GM19372 (cell line): ENCODE measurements around the gene LSMEM2.
"Not testable (repeated sequence)": the region's sequence is repeated elsewhere in the genome, so short reads cannot be mapped to it uniquely, and the experiment has no call there.

Experiments used
- ATAC-seq: cut with Tn5 transposase; IDR thresholded peaks from one replicate; pipeline ENCODE4 v1.9.1; 2021; ENCODE audit warnings: mild to moderate bottlenecking, low read depth, moderate library complexity; ENCODE audit not compliant: unreplicated experiment

LSMEM2 gene

GRCh38 chr3:50263478-50264382 lies 15.2 kb upstream of the LSMEM2 start:
- no peak for ATAC-seq

GRCh38 chr3:50264383-50264963 lies 14.4 kb upstream of the LSMEM2 start:
- ATAC-seq, result no peak

GRCh38 chr3:50264964-50265485 lies 13.9 kb upstream of the LSMEM2 start:
- ATAC-seq, result no peak

GRCh38 chr3:50265571-50265970 lies 13.3 kb upstream of the LSMEM2 start:
- no peak for ATAC-seq

GRCh38 chr3:50266017-50266416 lies 12.9 kb upstream of the LSMEM2 start:
- no peak for ATAC-seq

- no peak for ATAC-seq
Measured at GRCh38 chr3:50266836-50267235, 12.1 kb upstream of the LSMEM2 start.

- ATAC-seq, result no peak
Measured at GRCh38 chr3:50267280-50267913, 11.5 kb upstream of the LSMEM2 start.

- ATAC-seq, result no peak
Measured at GRCh38 chr3:50268276-50268675, 10.6 kb upstream of the LSMEM2 start.

GRCh38 chr3:50268703-50269451 lies 10.0 kb upstream of the LSMEM2 start, which contains the start of gene SEMA3B:
Gene SEMA3B, plus strand, starts transcription at chr3:50269147. Its CDS starts 94 bp downstream, at chr3:50269241.
- ATAC-seq, result no peak

GRCh38 chr3:50269460-50269859 lies 9.4 kb upstream of the LSMEM2 start:
- no peak for ATAC-seq

GRCh38 chr3:50269977-50270413 lies 8.9 kb upstream of the LSMEM2 start:
- ATAC-seq, result no peak

GRCh38 chr3:50270422-50271224 lies 8.3 kb upstream of the LSMEM2 start:
- no peak for ATAC-seq

- no peak for ATAC-seq
Measured at GRCh38 chr3:50271314-50271936, 7.5 kb upstream of the LSMEM2 start.

GRCh38 chr3:50272538-50272910 lies 6.4 kb upstream of the LSMEM2 start:
- ATAC-seq, result not testable (repeated sequence)

GRCh38 chr3:50272911-50273688 lies 5.8 kb upstream of the LSMEM2 start:
- ATAC-seq, result peak; percentile 84

GRCh38 chr3:50273689-50274065 lies 5.2 kb upstream of the LSMEM2 start:
- no peak for ATAC-seq

- no peak for ATAC-seq
Measured at GRCh38 chr3:50274371-50275104, 4.3 kb upstream of the LSMEM2 start.
